ENCODE results near the gene RPL22. TPM values are rescaled to one million over a fixed set of nuclear protein-coding genes. Genes with fewer than 3 reads are reported as not detected.

The RPL22 gene
- total and polyA plus RNA-seq, 2 of the 8 experiments (the other 6 are each of a cell fraction or from before 2014, with no cell fraction given), result 133 to 521 TPM

GRCh38 chr1:6163973-6164617 is 35.3 kb downstream of the RPL22 start (continued):
- TF ChIP-seq RAD21 (IDR thresholded peaks at IDR 0.05 in 1 of 2, conservative IDR thresholded peaks at IDR 0.05 in 1 of 2; ENCODE audit: low read depth in 2 of 2, low read length in 2 of 2), result no peak
- TF ChIP-seq NRF1 (IDR thresholded peaks at IDR 0.05; ENCODE audit: low read depth, low read length), result no peak
- no peak for TF ChIP-seq TCF12 (IDR thresholded peaks at IDR 0.05; ENCODE audit: low read depth, low read length)
- no peak for TF ChIP-seq ASH2L (IDR thresholded peaks at IDR 0.05; ENCODE audit: low read length)
- no peak for TF ChIP-seq GTF2F1 (IDR thresholded peaks at IDR 0.05; ENCODE audit: borderline replicate concordance, low read depth, low read length)
